Lung (tissue), 12 donors: ENCODE measurements around the gene WNK3. TPM values are rescaled to one million over a fixed set of nuclear protein-coding genes. Genes with fewer than 3 reads are reported as not detected.
"Not testable (repeated sequence)": the region's sequence is repeated elsewhere in the genome, so short reads cannot be mapped to it uniquely, and the experiment has no call there.

Experiments used
- ATAC-seq: fragments of 200-7000 bp; cut with Tn5 transposase; one replicate; pipeline ENCODE4 v1.9.1; 2020; ENCODE audit warnings: moderate number of reproducible peaks; ENCODE audit not compliant: insufficient read depth, low FRiP score
- DNase-seq, 3 donors: peaks; one replicate each; pipeline ENCODE4 v3.0.0-alpha.2; 2013 to 2017
- H3K27ac ChIP-seq, 2 donors: one replicate each; pipeline ENCODE4 v1.5.1; 2013; ENCODE audit warnings: mild to moderate bottlenecking in 2 of 2, moderate library complexity in 2 of 2, control low read depth in 1 of 2, inconsistent platforms in 1 of 2, low read depth in 1 of 2, low read length in 1 of 2
- H3K27me3 ChIP-seq, 3 donors: one replicate each; pipeline ENCODE4 v1.5.1; 2013; ENCODE audit warnings: low read length in 2 of 3; ENCODE audit not compliant: control insufficient read depth in 3 of 3, insufficient read depth in 3 of 3
- H3K36me3 ChIP-seq, 4 donors: one replicate each; pipeline ENCODE4 v1.5.1; 2013; ENCODE audit warnings: low read length in 4 of 4, mild to moderate bottlenecking in 1 of 4, moderate library complexity in 1 of 4; ENCODE audit not compliant: control insufficient read depth in 4 of 4, insufficient read depth in 4 of 4
- H3K4me1 ChIP-seq, 5 donors: one replicate each; pipeline ENCODE4 v1.5.1; 2013; ENCODE audit warnings: low read length in 5 of 5, mild to moderate bottlenecking in 2 of 5, moderate library complexity in 1 of 5; ENCODE audit not compliant: control insufficient read depth in 5 of 5, insufficient read depth in 5 of 5
- H3K4me3 ChIP-seq: one replicate; pipeline ENCODE4 v1.5.1; 2013; ENCODE audit warnings: mild to moderate bottlenecking, control low read depth, moderate library complexity
- H3K9ac ChIP-seq, 2 donors: one replicate each; pipeline ENCODE4 v1.5.1; 2013; ENCODE audit warnings: low read length in 2 of 2, control low read depth in 1 of 2; ENCODE audit not compliant: insufficient read depth in 1 of 2
- H3K9me3 ChIP-seq, 4 donors: one replicate each; pipeline ENCODE4 v1.5.1; 2013; ENCODE audit warnings: low read length in 3 of 4, mild to moderate bottlenecking in 1 of 4, moderate library complexity in 1 of 4; ENCODE audit not compliant: control insufficient read depth in 4 of 4, insufficient read depth in 3 of 4
- CTCF ChIP-seq: IDR thresholded peaks from 2 replicates; pipeline ENCODE4 v1.5.1; 2012; ENCODE audit warnings: mild to moderate bottlenecking; ENCODE audit errors: control extremely low read depth, extremely low read depth
- WGBS, 2 donors: extraction: QIAGEN DNeasy Blood & Tissue Kit; methylation state at CpG; one replicate each; pipeline ENCODE4 v1.1.7; 2013; 5-methylcytosine and 5-hydroxymethylcytosine counted together
- polyA plus RNA-seq, 2 donors: library from polyadenylated mRNA; stranded (reverse); fragments of 200-250 nt; gene quantifications; one replicate each; pipeline ENCODE4 v1.2.1, GENCODE V29; 2013
- total RNA-seq, 2 donors: library from RNA; depleted of rRNA in 1 of 2; stranded (reverse); fragments of >200 nt in 1 of 2; gene quantifications; one replicate each; pipeline ENCODE4 v1.2.1, GENCODE V29; 2014 to 2021
- donor health status: control.
- donor health status: control.
- donor health status: Bipolar disorder and iron deficiency.
- donor health status: healthy.
- donor health status: DM: yes; HTN: yes; CAD: no.

Gene WNK3
- total and polyA plus RNA-seq, 4 donors, result 0.14 to 5.2 (median 0.80) TPM

DNA sequence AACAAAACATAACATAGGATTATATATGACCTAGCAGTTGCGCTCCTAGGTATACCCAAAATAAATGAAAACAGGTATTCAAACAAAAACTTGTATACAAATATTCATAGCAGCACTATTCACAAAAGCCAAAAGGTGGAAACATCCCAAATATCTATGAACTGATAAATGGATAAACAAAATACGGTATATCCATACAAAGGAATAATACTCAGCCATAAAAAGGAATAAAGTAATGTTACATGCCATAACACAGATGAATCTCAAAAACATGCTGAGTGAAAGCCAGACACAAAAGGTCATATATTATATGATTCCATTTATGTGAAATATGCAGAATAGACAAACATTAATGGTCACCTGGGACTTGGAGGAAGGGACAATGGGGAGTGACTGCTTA is 5.2 kb downstream of the WNK3 start:
- no peaks in the 10 kb centered on the region for H3K36me3 ChIP-seq
- no peak overlapping the region for H3K9ac ChIP-seq
- no peak for DNase-seq
- WGBS, 2 donors, result 96 to 100% methylated on average over 2 of the region's 2 CpGs
- no peaks in the 10 kb centered on the region for H3K27me3 ChIP-seq
- TF ChIP-seq CTCF, result no peak
- no peak for ATAC-seq
- peaks cover 0 to 4% (median 0%) of the 10 kb centered on the region in 5 donors for H3K4me1 ChIP-seq
- H3K9me3 ChIP-seq, result peaks cover 0 to 7% (median 2%) of the 10 kb centered on the region in 4 donors
- H3K27ac ChIP-seq, result no peak overlapping the region
- no peak overlapping the region for H3K4me3 ChIP-seq

- 95 to 98% methylated on average over 9 to 10 of the region's 10 CpGs for WGBS, 2 donors
- not testable (repeated sequence) for ATAC-seq, H3K27me3 ChIP-seq, H3K4me1 ChIP-seq, H3K9me3 ChIP-seq, H3K4me3 ChIP-seq, H3K36me3 ChIP-seq, H3K27ac ChIP-seq, DNase-seq, H3K9ac ChIP-seq
These were observed 20.5 kb downstream of the WNK3 start for GRCh38 chrX:54337383-54337782.

GRCh38 chrX:54325077-54325476 is 32.8 kb downstream of the WNK3 start:
- 59 to 83% methylated on average over 8 of the region's 8 CpGs for WGBS, 2 donors
- no peak for ATAC-seq
- DNase-seq, result peak in 1 of 3 donors; percentile 32
- H3K27me3 ChIP-seq, result no peaks in the 10 kb centered on the region
- H3K27ac ChIP-seq, result no peak overlapping the region
- no peak overlapping the region for H3K9ac ChIP-seq
- H3K9me3 ChIP-seq, result no peaks in the 10 kb centered on the region
- no peak for TF ChIP-seq CTCF
- H3K4me1 ChIP-seq, result no peaks in the 10 kb centered on the region
- no peaks in the 10 kb centered on the region for H3K36me3 ChIP-seq
- H3K4me3 ChIP-seq, result no peak overlapping the region

DNA sequence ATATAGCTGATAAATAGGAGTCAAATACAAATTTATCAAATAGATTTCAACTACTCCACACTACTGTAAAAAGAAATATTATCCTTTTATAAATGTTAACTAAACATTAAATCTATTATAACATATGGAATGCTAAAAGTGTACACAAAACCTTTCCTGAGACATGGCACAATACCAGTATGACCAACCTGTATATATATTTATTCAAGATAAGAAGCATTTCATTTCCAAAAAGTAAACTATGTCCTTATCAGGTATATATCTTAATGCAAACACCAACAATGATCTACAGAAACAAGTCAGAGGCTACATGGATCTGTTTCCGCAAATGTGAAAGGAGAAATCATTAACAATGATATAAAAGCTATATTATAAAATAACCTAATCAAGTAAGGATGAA is 37.8 kb downstream of the WNK3 start:
- H3K36me3 ChIP-seq, result no peaks in the 10 kb centered on the region
- no peaks in the 10 kb centered on the region for H3K9me3 ChIP-seq
- H3K4me1 ChIP-seq, result no peaks in the 10 kb centered on the region
- H3K9ac ChIP-seq, result no peak overlapping the region
- no peak for ATAC-seq
- no peak overlapping the region for H3K4me3 ChIP-seq
- H3K27ac ChIP-seq, result no peak overlapping the region
- no peak for TF ChIP-seq CTCF
- H3K27me3 ChIP-seq, result no peaks in the 10 kb centered on the region
- WGBS, 2 donors, result 77 to 85% methylated on average over 1 of the region's 1 CpG
- no peak for DNase-seq
